Right forelimb (tissue), 1 donor: ENCODE results near the gene SS18L1.
"Not testable (repeated sequence)": the region's sequence is repeated elsewhere in the genome, so short reads cannot be mapped to it uniquely, and the experiment has no call there.

Experiments used
- DNase-seq: peaks from one replicate; pipeline ENCODE4 v3.0.0-alpha.2; 2018

Gene SS18L1

DNA sequence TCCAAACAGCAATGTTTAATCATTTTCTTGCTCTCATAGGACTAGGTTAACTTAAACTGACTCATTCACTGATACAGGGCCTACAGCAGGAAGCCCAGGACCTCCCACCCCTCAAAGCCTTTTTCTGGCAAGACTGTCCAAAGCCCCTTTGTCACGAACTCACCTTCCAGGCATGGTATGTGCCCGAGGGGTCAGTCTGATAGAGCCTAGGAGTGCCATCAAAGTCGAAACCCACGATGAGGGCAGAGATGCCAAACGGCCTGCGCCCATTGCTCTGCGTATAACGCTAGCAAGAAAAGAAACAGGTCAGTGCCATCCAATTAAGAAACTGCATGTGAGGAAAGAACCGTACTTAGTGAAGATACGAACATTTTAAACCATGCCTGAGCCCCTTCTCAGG lies 4.7 kb upstream of the SS18L1 start:
- DNase-seq: no peak

DNA sequence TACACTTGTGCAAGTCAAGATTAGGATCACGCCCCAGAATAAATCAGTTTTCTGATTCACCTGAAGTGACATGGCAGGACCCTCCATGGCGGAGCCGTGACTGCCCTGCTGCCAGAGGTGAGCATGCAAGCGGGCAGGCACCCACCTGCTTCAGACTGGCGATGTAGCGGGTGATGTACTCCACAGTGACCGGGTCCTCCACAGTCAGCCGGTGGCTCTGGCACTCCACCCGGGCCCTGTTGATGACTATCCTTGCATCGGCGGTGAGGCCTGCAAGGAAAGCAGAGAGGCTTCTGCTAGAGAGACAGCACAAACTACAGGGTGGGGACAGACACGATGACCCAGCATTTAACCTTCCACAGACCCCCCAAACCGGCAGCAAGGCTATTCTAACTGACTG lies 3.9 kb upstream of the SS18L1 start:
- DNase-seq: no peak

DNA sequence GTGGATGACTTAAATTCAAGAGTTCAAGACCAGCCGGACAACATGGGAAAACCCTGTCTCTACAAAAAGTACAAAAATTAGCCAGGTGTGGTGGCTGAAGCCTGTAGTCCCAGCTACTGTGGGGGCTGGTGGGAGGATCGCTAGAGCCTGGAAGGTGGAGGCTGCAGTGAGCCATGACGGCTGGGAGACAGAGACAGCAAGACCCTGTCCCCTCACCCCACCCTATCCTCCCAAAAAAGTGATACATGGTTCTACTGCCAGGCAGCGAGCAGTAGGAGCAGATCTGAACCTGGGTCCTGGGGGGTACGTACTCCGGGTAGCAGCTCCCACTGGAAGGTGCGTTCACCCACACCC lies 2.5 kb upstream of the SS18L1 start:
- no peak for DNase-seq

DNA sequence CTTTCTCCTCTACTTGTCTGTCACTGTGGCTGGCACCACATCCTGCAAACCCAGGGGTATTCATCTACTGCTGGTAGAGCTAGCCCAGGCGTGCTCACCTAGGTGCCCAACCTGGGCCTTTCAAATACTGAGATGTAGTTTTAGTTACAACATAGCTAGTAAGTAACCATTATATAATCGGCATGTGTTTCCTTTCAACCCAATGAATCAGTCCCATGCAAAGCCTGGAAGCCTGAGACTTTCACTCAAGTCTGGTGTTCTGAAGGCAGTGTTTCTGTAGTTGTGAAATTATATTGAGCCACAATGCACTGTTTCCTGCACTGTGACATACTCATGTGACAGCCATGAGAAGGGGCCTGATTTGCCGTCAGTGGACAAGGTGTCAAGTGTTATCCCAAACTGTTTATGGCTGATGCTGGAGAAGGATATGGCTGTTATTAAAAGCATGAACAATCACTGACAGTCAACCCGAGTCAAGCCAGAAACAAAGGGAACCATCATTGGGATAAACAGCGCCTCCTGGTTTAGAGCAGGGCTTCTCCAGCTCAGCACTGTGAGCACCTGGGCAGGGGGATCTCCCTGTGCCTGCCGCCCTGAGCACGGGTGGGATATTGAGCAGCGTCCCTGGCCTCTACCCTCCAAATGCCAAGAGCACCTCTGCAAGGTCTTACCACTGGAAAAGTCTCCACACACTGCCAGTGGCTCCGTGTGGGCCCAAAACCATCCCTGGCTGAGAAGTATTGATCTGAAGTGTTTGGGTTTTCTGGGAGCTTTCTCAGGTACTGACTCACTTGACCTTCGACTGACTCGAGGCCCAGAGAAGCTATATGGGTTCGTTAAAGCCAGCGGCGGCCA lies 1.9 kb upstream of the SS18L1 start:
- no peak for DNase-seq

DNA sequence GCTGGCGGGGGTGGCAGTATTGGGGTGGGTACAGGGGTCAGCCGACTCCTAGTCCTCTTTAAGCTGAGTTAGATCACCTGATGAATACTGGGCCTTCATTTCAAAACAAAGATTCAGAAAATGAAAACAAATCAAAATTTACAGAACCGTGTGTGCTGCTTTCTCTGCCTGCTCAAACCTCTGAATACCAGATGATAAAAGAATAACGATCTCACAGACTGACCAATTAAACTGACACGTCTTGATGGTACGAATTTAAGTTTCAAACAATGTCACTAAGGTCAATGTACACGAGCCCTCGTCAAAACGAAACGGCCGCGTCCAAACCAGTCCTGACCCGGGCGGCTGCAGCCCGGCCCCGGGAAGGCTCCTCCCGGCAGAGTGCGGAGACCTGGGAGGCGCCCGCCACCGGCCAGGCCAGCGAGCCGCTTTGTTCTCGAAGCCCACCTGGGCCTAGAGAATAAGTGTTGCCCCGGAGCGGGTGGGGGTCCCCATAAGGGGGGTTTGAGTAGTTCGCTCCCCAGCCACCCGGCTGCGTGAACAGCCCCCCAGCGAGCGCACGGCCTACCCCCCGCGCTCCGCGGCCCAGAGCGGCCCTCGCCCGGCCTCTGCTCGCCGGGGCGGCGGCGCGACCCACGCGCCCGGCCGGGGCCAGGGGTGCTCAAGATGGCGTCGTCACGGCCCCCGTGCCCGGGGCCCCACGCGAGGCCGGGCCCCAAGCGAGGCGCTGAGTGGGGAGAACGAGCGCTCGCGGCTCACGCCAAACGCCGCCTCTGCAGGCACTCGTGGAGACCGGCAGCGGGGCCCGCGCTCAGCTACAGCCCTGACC lies 1.1 kb upstream of the SS18L1 start:
- DNase-seq: no peak

DNA sequence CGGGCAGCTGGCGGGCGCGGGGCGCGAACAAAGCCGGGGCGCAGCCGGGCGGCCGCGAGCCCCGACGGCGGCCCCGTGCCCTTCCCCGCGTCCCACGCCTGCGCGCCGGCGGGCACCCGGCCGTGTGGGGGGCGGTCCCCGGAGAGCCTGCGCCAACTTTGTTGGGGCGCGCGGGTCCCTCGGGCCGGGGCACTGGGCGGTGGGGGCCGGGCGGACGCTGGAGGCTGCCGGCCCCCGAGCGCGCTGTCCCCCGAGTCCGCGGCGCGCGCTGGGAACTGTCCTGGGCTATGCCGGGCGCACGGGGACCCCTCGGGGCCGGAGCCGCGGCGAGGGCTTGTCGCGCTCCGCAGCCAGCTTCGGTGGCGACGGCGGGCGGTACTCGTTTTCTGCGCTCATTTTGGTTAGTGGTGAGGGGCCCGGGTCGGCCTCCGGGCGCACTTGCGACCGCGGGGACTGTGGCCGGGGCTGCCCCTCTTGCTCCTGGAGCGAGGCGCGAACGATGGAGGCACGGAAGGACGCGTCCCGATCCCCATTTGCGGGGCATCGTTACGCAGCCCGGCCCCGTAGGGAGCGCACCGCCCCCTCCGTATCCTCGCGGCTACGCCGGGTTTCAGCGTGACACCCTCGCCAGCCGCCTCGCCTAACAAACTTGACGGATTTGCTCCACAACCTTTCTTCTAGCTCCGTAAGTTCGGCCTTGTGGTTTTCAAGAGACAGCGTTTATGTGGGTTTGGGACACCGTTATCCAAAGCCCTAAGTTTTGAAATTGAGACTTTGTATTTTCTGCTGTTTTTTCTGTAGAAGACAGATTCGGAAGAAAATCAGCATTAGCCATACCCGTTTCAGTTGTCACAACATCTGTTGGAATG lies 622 bp downstream of the SS18L1 start:
- peak; percentile 63 for DNase-seq

DNA sequence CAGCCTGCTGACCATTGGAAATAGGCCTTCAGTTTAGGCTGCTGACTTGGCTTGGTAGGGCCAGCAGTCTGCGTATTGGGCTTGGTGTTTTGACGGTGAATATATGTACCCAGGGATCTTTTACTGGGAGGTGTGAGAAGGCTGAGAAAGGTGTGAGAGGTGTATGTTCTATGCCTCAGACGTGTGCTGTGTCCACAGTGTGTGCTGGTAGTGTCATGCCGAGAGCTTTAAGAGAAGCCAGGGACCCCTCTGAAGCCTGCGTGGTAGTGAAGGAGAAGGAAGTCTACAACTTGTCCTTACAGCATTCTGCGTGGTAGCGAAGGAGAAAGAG lies 2.1 kb downstream of the SS18L1 start:
- DNase-seq: no peak

DNA sequence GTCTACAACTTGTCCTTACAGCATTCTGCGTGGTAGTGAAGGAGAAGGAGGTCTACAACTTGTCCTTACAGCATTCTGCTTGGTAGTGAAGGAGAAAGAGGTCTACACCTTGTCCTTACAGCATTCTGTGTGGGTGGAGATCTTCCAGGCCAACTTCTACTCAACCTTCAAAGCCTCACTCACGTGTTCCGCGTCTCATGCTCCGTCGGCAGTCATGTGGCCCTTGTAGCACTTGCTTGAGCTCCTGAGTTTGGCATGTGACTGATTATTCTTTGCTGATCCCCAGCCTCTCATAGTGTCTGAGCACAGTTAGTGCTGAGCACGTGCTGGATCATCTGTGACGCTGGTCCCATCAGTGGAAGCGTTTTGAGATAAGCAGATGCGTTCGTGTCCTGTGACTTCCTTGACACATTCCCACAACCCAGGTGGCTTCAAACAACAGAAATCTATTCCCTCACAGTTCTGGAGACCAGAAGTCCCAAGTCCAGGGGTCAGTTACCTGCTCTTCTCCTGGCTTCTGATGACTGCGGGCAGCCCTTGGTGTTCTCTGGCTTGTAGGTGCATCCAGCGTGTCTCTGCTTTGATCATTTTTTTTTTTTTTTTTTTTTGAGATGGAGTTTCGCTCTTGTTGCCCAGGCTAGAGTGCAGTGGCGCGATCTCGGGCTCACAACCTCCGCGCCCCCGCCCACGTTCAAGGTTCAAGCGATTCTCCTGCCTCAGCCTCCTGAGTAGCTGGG lies 2.6 kb downstream of the SS18L1 start:
- no peak for DNase-seq

DNA sequence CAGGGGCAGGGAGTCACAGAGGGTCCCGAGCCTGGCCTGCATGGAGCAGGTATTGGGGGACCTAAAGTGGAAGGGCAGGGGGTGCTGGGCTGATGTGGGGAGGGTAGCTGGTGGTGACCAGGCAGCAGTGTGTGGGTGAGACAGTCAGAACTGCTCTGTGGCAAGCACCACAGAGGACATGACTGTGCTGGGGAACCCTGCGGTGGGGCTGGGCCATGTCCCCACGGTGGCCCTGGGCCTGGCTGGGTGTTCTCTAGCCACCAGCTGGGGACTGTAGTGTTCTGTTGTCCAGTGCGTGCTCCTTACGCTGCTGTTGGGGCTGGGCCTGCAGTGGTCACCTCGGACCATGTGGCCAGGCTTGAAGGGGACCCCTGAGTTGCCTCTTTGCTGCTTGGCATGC lies 3.6 kb downstream of the SS18L1 start:
- no peak for DNase-seq

DNA sequence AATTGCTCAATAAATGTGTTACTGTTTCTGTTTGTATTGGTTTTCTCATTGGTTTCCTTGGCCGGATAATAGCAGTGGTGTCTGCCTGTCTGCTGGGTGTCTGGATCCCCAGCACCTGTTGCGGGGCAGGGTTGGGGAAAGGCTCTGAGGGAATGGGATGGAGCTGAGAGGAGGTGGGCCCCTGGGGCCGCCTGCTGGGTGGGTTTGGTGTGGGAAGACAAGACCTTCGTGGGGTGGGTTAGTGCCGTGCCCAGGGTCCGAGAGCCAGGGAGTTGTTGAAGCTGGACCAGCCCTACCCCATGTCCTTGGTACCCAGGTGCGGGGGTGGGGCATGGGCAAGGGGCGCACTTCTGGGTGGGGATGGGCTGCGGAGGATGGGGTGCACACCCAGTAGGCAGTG lies 4.0 kb downstream of the SS18L1 start:
- no peak for DNase-seq

DNA sequence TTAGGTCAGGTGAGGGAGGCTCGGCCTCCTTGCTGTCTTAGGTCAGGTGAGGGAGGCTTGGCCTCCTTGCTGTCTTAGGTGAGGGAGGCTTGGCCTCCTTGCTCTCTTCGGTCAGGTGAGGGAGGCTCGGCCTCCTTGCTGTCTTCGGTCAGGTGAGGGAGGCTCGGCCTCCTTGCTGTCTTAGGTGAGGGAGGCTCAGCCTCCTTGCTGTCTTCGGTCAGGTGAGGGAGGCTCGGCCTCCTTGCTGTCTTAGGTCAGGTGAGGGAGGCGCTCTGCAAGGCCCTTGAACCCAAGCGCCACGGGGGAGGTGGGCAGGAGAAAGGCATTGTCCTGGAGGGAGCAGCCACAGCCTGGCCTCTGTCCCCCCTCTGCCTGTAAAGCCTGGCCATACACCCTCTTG lies 4.8 kb downstream of the SS18L1 start:
- not testable (repeated sequence) for DNase-seq

DNA sequence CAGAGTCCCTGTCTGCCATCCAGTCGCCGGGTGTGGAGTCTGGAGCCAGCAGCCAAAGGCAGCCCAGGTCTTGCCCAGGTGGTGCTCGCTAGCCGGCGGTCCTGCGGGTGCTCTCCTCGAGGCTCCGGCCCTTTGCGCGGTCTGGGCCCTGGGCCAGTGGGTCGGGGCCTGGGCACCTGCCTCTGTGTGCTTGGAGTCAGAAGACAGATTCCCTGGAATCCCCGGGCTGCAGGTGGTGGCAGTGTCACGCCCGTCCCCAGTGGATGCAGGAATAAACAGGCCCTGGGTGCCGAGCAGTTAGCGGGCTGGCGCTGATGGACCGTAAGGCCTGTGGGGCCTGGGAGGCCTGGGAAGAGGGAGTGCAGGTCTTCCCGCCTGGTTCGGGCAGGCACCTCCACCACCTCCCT lies 5.3 kb downstream of the SS18L1 start:
- no peak for DNase-seq

DNA sequence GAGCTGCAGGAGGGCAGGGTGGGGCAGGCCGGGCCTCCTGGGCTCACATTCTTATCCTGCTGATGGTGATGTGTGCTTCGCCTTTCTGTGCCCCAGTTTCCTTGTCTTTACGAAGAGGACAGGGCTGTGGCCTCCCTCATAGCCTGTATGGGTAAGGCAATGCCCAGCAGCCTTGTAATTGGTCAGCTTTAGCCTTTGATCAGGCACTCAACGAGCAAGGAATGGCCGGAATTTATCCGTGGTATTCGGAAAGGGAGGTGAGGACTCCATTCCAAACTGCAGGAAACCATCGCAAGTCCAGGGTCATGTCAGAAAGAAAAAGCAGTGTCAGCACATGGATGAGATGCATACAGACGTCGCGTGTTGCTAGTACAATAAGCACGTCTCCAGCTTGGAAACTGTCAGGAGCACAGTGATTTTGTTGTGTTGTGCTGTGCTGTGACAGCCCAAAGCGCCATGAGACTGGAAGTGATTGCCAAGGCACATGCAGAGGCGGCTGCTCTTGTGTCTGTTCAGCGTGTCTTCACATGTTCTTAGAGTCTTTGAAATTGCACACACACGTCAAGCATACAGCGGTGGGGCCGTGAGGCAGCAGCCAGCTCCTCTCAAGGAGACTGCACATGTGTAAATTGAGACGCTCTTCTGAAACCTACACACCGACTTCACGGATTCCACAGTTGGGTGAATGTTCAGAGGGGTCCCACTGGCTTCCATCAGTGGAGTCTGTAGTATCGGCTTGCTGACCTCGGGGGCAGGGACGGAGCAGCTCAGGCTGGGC lies 6.2 kb downstream of the SS18L1 start:
- no peak for DNase-seq

DNA sequence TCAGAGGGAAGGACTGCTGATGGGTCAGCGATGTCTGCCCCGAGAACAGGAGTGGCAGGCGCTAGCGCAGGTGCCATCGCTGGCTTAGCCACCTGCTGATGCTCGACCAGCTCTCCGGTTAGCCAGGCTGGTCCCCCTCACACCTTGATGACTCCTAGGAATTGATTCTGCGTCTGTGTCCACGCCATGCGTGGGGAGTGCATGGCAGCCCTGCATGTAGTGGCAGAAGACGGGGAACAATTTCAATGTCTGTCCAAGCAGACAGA lies 6.7 kb downstream of the SS18L1 start:
- DNase-seq: no peak

DNA sequence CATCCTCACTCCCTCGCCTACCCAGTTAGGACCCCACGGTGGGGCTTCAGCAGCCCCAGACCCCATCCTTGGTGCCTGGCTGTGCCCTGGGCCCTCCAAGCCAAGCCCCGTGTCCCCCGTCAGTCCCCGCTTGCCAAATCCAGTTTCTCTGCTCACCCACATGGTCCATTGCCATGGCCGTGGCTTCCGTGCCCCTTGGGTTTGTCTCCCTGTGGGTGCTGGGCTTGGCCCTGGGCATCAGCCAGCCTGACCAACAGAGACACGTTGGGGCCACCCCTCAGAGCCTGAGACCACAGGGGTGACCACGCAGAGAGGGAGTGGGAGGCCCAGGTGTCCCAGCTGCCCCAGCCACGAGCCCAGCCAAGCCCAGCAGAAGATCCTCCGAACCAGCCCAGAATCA lies 7.7 kb downstream of the SS18L1 start:
- DNase-seq: no peak

DNA sequence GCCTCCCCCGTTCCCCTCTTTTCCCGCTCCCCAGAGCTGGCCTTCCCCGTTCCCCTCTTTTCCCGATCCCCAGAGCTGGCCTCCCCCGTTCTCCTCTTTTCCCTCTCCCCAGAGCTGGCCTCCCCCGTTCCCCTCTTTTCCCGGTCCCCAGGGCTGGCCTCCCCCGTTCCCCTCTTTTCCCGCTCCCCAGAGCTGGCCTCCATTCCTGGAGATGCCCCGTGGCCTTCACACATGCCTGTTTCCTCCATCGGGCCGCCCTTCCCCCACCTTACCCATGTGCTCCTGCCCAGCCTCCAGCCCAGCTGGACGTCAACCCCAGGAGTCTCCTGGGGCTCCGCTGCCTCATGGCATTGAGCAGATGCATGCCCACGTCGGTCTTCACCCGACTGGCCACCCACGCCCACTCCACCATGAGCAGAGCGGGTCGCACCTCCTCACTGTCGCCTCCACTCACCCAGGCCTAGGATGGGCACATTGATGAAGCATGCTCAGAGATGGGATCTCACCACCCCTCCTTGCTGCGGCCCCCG lies 8.3 kb downstream of the SS18L1 start:
- DNase-seq: no peak

DNA sequence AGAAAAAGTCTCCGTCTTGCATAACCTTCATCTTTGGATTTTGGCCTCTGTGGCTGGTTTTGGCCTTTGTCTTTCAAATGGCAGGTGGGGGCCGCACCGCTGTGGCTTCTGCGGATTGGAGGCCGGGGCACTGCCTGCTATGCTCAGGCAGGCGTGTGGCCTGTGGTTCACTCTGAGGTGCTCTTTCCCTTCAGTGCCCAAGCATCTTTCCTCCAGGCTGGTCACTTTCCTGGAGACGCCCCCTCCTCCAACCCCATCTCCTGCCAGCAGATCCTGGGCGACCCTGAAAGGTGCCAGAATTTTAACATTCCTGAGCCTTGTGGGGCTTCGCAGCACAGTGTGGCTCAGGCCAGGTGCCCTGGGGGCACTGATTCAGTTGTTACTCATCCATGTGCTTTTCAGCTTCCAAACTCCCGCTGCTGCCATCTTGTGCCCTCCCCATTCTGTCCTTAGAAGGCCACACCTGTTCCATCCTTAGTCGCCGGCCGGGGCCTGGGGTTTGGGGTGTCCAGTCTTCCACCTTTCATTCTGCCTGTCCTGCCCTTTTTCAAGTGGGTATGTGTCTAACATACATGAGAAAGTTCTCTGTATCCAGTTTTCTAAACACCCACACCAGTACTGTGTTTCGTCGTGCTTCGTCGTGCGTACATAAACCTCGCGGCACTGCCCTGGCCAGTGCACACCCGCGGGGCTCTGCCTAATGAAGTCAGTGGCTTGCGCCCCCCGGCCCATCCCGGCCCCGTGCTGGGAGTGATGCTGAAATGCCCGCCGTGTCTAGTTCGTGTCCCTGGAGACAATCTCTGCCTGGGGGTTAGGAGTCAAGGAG lies 12.1 kb downstream of the SS18L1 start:
- DNase-seq: no peak

DNA sequence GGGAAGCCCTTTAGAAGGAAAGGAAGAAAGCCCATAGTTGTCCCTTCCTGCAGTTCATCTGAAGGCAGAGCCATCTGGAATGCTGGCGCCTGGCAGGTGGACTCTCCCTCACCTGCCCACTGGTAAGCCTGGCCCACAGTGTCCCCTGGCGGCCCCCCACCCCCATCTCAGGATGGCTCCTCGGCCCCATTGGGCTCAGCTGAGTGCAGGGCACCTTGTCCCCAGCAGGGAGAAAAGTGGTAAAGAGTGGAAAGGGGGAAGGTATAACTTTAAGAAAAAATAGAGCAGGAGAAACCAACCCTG lies 12.6 kb downstream of the SS18L1 start:
- no peak for DNase-seq

DNA sequence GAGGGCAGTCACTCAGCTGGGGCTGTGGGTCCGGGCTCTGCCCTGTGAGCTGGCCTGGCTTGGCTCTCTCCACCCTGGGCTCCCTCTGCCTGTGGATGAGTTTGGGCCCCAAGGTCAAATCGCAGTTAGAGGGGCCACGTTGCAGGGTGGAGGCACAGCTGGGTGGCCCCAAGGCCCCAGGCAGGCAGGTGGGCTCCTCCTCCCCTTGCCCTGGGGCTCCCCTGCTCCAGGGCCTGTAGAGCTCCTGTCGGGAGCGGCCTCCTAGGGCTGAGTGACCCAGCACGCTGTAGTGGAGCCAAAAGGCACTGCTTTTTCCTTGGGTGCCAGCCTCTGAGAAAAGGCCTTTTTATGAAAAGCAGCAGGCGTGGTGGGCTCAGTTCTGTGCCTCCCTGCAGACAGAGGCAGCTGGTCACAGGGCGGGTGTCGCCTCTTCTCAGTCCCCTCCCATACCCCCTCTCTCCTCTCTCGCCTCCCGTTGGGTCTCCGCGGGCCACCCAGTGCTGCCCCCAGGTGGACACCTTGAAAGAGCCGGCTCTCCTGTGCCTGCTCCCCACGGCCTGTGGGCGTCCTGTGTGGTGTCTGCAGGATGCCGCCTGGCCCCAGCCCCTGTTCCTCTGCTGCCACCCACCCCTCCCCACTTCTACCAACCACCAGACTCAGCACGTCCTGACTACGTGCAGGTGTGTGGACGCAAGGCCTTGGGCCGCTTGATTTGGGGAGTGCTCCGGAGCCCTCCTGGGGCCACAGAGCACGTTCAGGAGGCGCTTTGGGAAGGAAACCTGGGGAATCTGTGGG lies 13.2 kb downstream of the SS18L1 start:
- peak; percentile 71 for DNase-seq

DNA sequence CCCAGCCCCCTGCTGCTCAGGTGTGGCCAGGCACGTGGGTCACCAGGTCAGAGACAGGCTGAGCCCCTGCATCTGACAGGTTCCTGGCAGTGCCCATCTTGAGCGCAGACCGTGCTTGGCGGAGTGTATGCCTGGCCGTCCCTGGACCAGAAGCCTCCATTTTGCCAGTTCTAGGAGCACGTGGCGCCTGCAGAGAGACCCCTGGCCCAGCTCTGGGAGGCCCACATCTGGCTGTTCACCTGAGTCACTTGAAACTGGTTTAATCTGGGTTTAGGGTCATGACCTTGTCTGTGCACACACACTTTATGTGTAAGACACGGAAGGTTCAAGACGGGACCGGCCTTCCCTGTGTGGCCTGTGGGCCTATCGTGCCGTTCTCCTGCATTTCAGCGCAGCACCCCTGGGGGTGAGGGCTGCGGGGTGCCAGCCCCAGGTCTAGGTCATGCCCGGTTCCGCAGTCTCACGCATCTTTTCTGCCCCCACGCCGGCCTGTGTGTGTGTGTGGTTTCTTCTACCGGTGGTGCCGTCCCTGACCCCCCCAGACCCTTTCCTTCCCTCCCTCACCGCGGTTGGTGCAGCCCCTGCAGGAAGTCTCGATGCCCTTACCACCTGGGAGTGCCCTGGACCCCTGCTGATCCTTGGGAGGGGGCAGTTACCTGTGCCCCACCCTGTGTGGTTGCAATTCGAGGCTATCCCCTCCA lies 14.0 kb downstream of the SS18L1 start:
- DNase-seq: no peak
